GM18498 (cell line): Measurements from ENCODE around the gene AGMO.

Experiments used
- ATAC-seq: cut with Tn5 transposase; IDR thresholded peaks from one replicate; pipeline ENCODE4 v1.9.1; 2021; ENCODE audit warnings: mild to moderate bottlenecking, moderate library complexity; ENCODE audit not compliant: unreplicated experiment

AGMO gene

GRCh38 chr7:15252181-15252580 is 309.6 kb downstream of the AGMO start:
- no peak for ATAC-seq

GRCh38 chr7:15248514-15248913 is 313.3 kb downstream of the AGMO start:
- ATAC-seq = no peak

DNA sequence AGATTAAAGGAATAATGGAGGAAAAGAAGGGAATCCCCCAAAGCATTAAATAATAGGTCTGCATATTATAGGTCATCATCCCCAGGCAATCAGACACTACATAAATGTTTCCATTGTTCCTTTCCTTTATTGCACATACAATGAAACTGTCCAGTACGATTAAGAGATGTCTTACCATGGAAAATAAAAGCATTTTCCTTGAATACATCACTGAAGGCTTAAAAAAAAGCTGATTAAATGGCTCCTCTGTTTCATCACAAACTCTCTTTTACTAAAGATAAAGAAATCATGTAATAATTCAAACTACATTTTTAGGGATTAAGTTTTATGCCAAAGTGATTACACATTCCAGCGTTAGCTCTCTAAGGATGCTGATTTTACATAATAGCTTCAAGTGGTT is 316.0 kb downstream of the AGMO start:
- ATAC-seq = no peak

DNA sequence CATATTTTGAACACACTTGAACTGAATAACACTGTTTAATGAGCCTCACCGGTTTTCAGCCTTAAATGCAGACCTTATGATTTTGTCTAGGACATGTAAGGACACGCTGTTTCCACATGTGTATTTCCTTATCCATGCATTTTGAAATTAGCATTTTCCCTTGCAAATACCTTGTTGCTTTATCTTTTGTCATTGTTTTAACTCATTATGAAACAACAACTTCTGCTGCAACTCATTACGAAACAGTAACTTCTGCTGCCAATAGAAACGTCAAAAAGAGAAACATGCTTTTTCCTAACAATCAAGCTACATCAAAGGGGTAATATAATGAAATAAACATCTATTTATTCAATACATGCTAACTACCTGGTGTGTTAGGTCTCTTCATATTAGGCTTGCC is 322.0 kb downstream of the AGMO start:
- ATAC-seq = no peak

GRCh38 chr7:15236952-15237351 is 324.9 kb downstream of the AGMO start:
- no peak for ATAC-seq

GRCh38 chr7:15234431-15234830 is 327.4 kb downstream of the AGMO start:
- ATAC-seq = no peak

- ATAC-seq = no peak
Observed at GRCh38 chr7:15228831-15229230, 333.0 kb downstream of the AGMO start.

DNA sequence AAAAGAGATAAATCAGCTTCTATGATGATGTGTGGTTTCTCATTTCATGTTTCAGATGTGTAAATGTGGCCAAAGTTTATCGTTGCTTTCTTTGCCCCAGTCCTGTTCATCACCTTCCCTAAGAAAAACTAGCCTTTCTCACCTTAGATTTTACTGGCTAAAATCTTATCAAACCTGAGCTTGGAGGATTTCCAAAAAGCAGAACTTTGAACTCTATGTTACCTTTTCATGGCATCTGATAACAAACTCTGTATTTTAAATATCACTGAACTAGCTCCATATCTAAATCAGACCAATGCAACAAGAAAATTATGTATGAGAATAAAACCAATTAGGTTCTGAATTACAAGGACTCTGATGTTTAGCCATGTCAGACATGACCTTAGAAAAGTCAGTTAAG is 335.8 kb downstream of the AGMO start:
- ATAC-seq = no peak

DNA sequence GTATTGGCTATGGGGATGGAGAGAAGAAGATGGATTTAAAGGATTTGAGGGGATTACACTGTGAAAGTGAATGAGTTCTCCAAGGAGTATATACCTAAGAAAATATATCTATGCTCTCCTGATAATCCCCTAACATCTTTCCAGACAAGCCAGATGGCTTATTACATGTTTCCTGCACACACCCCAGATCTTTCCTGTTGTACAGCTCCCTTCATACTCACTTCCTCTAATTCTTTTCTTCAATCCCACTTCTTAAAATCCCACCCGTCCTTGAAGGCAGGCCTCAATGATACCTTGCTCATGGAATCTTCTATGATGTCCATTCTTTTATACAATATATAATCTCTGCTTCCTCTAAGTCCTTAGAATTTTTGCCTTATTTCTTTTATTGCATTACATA is 342.1 kb downstream of the AGMO start:
- ATAC-seq = no peak

- no peak for ATAC-seq
Observed at GRCh38 chr7:15218261-15218660, 343.6 kb downstream of the AGMO start.

GRCh38 chr7:15215616-15216015 is 346.2 kb downstream of the AGMO start:
- ATAC-seq = no peak

DNA sequence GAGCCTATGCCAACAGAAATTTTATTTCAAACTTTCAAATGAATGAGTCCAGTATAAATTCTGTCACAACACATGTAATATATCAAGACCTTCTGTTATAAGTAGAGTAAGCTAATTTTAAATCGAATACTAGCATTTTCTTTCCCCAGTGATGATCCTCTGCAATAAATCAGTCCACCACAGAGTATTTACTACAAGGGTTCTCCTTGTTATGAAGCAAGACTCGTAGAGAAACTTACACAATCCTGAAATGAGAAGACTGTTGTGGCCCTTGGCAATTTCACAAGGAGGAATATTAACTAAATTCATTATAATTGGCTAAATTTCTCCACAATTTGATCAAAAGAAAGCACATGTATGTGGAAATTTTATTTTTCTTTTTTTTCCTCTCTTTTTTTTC is 346.8 kb downstream of the AGMO start:
- ATAC-seq = no peak

GRCh38 chr7:15213093-15213492 is 348.7 kb downstream of the AGMO start:
- ATAC-seq = no peak

DNA sequence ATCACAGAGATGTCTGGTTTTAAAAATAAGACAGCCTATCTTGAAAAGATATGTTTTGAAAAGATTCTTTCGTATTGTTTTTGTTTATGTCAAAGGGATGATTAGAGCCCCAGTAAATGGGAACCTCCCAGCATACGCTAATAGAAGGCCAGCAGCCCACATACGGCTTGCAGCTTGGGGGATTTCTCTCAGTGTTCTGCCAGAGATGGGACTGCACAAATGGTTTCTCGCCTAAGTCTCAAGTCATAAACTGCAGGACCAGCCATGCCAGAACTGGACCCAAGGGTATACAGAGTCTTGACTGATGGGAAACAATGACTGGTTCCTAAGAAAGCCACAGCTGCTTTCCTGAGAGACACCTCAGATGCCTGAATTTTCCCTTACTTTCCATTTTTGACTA is 352.4 kb downstream of the AGMO start:
- ATAC-seq = no peak

- no peak for ATAC-seq
Observed at GRCh38 chr7:15204421-15204820, 357.4 kb downstream of the AGMO start.

DNA sequence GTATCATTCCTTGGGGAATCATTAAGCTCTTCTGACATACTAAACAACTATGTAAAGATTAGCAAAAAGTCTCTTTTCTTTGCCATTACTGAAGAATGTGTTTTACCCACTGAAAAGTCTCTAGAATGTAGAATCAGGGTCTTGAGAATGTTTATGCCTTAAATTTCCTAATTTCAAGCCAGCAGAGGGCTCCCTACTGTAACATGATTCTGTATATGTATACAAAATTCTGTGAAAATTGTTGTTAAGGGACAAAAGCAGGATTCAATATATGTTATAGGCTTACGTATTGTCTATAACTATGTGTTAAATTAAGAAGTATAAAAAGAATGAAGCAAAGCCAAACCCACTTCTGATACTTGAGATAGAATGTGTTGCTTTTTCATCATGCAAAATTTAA is 362.3 kb downstream of the AGMO start:
- no peak for ATAC-seq

DNA sequence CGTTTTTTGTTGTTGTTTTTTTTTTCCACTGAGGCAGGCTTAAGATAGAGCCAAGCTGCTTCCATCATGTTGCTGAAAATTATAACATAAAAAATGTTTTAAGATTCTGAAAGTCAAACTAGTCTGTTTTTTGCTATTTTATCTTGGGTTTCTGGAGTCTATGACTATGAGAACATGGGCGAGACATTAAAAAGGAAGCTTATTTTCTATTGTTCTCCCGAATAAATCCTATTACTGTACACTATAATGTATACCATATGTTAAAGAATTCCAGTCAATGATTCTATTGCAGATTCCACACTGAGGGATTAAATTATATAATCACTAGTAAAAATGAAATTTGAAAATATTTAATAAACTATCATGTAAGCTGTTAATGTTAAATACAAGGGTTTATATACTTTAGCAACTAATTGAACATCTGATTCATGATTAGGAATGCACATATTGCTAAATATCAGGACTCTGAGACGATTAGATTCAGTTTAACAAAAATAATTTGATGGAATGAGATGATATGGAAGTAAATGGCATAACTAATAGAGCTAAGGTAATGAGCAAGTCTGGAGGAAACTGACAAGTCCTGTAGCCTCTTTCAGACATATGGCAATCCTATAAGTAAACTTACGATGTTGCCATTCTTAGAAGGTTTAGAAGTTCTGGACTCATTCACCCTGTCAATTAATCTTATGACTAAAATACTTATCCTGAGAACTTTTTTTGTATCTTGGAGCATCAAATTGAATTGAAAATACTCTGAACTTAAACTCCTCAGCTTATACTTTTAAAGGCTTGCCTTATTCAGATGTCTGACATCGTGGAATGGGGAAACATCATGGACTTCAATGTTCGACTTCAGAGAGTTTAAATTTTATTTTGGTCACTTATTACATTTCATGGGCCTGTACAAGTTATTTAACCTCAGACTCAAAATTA is 364.5 kb downstream of the AGMO start:
- no peak for ATAC-seq

GRCh38 chr7:15178065-15178464 is 383.8 kb downstream of the AGMO start:
- ATAC-seq = no peak

- ATAC-seq = no peak
Observed at GRCh38 chr7:15176089-15176488, 385.7 kb downstream of the AGMO start.

- no peak for ATAC-seq
Observed at GRCh38 chr7:15175152-15175551, 386.7 kb downstream of the AGMO start.

DNA sequence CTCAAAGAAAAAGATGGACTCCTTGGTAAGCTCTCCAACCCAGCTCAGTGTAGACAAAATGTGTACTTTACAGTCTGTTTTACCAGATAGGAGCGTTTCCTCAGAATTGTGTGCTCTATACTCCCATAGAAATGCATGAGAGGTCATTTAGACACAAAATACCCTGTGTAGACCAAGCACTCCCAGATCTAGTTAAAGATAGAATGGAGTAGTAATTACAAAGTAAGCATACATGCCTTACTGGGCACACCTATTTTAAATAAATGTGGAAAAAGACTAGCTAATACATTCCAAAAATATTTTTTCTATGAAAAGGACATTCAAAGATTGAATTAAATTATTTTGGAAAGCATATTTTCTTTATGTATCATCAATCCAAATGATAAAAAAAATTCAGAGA is 387.3 kb downstream of the AGMO start:
- no peak for ATAC-seq

- no peak for ATAC-seq
Observed at GRCh38 chr7:15168489-15168888, 393.3 kb downstream of the AGMO start.

- ATAC-seq = no peak
Observed at GRCh38 chr7:15167912-15168311, 393.9 kb downstream of the AGMO start.
